ENCODE measurements around the gene HRK.

DNA sequence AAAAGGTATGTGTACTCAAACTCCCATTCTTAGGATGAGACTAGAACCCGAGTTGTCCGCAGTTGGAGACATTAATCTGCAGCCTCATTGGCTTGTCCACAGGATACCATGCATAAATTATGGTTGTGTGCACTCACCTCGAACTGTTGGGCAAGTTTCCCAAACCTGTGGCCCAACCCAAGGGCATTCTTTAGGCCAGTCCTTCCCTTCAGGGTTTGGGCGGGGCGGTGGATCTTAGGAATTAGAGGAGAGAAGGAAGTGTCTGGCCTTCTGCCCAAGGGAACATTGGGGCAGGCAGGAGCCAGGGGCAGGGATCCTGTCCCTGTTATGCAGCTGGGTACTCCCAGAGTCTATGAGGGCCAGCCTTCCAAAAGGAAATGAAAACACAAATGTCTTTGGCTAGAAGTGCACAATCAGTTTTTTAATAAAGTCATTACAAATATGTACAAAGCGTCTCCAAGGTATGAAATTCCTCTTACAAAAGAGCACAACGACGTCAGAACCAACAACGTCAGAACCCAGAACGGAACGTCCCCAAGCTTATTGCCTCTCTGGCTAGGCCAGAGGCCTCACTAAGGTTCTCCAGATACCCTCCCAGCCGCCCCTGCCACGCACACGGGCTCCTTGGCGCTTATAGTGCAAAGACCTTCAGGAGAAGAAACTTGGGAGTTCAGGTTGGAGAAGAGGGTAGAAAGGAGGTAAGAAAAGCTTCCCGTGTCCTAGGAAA, 25.3 kb downstream of the HRK start:
- no peak for TF ChIP-seq POLR2A (IDR thresholded peaks at IDR 0.05)
- TF ChIP-seq, protein P1, sequence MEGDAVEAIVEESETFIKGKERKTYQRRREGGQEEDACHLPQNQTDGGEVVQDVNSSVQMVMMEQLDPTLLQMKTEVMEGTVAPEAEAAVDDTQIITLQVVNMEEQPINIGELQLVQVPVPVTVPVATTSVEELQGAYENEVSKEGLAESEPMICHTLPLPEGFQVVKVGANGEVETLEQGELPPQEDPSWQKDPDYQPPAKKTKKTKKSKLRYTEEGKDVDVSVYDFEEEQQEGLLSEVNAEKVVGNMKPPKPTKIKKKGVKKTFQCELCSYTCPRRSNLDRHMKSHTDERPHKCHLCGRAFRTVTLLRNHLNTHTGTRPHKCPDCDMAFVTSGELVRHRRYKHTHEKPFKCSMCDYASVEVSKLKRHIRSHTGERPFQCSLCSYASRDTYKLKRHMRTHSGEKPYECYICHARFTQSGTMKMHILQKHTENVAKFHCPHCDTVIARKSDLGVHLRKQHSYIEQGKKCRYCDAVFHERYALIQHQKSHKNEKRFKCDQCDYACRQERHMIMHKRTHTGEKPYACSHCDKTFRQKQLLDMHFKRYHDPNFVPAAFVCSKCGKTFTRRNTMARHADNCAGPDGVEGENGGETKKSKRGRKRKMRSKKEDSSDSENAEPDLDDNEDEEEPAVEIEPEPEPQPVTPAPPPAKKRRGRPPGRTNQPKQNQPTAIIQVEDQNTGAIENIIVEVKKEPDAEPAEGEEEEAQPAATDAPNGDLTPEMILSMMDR (IDR thresholded peaks at IDR 0.05) = no peak

Measured in gastroesophageal sphincter (tissue), 3 donors.